Stimulated activated CD4-positive, alpha-beta T cell treated with anti-CD3 and anti-CD28 coated beads, TNF-alpha, amount 100 ng/mL, for 1 hour (primary cell): ENCODE data around the gene ZSCAN12.

Source experiments
- DNase-seq, 3 donors: peaks; one replicate each; pipeline ENCODE4 v3.0.0-alpha.2; 2020; ENCODE audit warnings: low read depth in 3 of 3, low spot score in 1 of 3

The ZSCAN12 gene

GRCh38 chr6:28333047-28333446, 66.5 kb downstream of the ZSCAN12 start:
- no peak for DNase-seq

- DNase-seq, result no peak
Measured at GRCh38 chr6:28330041-28330440, 69.5 kb downstream of the ZSCAN12 start.
